ENCODE results near the gene TPK1. TPM values are rescaled to one million over a fixed set of nuclear protein-coding genes. Genes with fewer than 3 reads are reported as not detected.

The TPK1 gene
- 2.3 and 2.6 TPM in 2 replicates for total RNA-seq

GRCh38 chr7:144835652-144836544 lies at the start of gene TPK1:
Gene TPK1, minus strand, starts transcription at chr7:144836053. Its CDS starts 451 bp downstream, at chr7:144835602.

GRCh38 chr7:144403649-144404061 lies 432.2 kb downstream of the TPK1 start, which contains the start of gene NOBOX:
Gene NOBOX, minus strand, starts transcription at chr7:144403693.

